NCI-H526 treated with DMSO at 0.1 percent for 48 hours (cell line): ENCODE data around the gene GFRAL.

ENCODE experiments used
- DNase-seq: peaks from one replicate; lab custom pipeline; 2025; lab: John Stamatoyannopoulos, UW

Gene GFRAL

DNA sequence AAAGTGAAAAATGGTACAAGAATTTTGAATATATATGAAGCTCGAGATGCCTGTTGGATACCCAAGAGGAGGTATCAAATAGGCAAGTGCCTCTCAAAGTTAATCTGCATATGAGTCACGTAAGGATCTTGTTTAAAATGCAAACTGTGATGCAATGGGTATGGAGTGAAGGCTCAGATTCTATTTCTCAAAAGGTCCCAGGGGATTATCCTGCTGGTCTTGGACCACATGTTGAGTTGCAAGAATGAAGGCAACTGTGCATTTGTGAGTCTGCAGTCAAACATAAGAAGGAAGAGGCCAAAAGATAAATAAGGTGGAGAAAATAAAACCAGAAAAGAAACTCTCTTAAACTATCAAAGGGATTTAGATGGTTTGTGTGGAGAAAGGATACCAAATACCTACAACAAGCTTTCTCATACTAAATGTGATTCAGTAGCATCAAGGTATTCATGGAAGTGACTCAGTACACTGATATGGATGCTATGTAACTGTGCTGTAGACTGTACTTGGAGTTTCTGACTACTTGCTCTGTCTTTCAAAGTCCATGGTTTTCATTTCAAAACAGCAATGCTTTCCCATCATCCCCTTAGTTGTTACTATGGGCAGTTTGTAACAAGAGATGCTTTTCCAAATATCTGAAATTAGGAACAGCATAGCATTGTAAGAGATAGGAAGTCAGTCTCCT, 106.3 kb downstream of the GFRAL start:
- no peak for DNase-seq

DNA sequence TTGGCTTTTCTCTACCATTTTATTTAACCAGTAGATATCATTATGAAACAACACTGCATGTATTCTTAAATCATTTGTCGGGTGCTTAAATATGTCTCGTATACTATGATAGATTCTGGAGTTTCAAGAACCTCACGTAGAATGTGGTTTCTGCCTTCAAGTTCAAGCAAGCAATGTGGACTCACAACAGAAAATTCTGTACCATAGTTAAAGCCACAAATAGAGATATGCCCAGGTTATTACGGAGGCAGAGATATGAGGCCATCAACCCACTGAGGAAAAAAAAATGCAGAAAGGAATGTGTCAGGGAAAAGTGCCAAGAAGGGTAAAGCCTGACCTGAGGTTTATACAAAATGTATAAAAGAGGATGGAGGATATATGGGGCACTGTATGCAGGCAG, 109.9 kb downstream of the GFRAL start:
- no peak for DNase-seq

DNA sequence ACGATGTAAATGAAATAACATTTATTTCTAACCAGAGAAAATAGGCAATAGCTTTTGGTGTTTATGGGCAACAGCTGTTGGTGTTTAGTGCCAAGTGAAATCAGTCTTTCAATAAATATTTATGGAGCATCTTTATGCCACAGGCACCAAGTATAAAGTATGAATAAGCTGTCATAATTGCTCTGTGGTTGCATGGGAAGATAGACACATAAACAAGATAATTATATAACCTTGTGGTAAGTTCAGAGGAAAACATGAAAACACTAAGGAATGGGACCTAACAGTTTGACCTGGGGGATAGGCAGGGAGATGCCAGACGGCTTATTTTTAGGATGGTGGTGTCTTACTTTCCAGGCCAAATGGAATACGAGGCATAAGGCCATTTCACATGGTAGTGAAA, 110.9 kb downstream of the GFRAL start:
- no peak for DNase-seq

DNA sequence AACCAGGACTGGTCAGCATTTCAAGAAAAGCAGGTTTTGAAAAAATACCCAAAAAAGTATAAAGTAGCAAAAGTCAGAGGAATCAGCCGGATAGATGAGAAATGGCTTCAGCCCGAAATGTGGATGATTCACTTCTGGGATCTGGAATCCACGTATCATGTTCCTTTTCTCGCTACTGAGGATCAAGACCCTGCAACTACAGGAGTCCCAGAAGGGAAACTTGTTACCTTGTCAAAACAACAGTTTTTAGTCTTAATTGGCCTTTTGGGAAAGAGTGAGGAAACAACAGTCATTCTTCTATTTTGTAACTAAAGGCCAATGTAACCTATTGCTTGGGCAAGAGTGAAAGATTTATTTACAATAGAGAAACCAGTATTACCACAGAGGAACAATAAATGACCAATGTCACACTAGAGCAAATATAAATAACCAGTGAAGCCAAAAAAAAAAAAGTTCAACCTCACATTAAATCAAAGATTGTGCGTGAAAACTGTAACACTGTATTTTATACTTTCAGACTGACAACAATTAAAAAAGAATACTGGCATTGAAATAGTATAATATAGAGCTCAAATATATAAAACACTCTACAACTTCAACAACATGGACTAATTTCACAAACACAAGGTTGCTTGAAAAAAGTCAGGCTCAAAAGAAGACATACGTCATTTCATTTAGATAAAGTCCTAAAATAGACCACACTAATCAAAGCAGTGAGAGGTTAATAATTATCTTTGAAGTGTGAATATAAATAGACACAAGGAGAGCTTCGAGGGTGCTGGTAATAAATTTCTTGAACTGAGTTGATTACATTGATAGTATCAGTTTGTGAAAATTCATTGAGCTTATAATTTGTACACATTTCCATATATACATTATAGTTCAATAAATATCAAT, 116.2 kb downstream of the GFRAL start:
- no peak for DNase-seq

DNA sequence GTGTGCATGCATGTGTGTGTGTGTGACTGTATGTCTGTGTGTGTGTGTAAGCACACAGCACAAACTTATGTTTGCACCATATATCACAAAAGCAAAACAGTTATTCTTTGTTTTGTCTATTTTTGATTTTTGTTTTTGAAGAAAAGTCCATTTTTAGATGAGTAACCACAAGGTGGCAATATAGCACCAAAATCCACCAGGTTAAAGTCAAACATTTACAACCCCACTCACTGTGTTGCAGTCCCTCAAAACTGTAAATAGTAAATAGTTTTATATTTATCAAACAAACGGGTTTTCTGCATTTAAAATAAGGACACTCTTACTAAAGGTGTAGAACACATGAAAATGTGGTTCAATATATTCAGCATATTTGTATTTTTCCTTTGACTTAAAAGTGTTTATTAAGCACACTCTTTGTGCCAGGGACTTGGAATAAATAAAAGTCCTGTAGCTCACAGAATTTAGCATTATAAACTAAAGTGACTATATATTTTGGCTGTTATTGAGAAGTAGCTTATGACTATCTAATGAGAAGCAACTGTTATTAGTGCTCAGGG, 118.5 kb downstream of the GFRAL start:
- DNase-seq: peak; percentile 6

DNA sequence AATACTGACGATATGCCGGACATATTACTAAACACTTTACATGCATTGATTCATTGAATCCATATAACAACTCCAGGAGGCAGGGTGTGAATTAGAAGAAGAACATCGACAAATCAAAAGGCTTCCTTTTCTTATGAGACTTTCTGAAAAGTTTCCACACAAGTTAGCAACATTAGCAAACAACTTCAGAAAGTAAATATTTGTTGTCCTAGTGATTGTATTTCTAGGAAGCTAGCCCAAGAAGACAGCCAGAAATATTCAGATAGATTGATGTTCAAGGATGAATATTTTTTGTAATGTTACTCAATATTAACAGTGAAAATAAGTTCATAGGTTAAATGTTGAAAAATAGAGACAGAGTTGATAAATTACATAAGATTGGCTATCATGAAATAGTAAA, 120.6 kb downstream of the GFRAL start:
- no peak for DNase-seq

DNA sequence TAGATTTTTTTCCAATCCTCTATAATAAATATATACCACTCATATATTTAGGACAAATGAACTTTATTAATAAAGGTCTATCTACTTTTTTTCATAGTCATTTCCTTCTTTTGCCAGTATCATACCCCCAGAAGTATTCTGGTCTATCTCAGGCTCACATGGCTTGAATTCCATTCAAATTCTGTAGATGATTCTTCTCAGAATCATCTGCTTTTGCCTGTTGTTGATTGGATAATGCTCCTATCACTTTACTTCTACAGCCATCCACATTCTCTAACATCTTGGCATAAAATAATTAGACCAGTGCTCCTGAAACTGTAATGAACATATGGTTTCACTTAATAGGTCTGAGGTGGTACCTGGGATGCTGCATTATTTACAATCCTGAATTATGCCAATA, 121.2 kb downstream of the GFRAL start:
- DNase-seq: no peak

DNA sequence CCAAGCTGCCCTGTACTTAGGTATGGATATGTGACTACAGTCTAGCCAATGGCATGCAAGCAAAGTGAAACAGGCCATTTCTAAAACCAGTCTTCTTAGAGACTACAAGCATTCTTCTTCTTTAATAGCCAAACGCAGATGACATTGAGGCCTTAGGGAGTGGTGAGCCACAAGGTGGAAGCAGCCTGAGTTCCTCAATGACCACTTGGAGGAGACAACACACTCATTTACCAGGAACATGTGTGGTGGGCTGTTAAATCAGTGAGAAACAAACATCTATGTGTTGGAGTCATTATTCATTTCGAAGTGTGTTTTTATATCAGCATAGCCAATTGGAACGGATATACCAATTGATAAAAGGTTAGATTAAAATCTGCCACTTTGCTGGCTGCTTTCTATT, 122.0 kb downstream of the GFRAL start:
- DNase-seq: no peak

DNA sequence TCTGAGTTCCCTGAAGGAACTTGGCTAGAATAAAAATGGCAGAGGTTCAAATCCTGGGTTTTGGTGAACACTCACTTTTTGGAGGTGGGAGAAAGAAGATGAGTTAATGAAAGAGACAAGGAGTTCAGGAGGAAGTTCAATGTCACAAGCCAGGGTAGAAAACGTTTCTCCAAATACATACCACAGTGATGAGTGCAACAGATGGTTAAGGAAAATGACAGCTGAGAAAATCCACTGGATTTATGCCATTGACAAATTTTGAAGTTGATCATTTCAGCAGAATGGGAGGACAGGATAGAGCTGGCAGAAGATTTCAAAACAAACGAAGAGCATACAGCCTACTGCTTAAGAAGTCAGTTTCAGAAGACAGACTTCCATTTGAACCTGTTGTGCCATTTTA, 122.7 kb downstream of the GFRAL start:
- no peak for DNase-seq
